Vagina (tissue), 2 donors: ENCODE data around the gene AHNAK2.

Experiments
- POLR2A ChIP-seq, 2 donors: fragments of 450-650 bp; IDR thresholded peaks; one replicate each; pipeline ENCODE4 v1.6.1; 2017; ENCODE audit warnings: antibody characterized with exemption in 2 of 2, mild to moderate bottlenecking in 2 of 2, moderate library complexity in 2 of 2
- TF ChIP-seq, protein P1 (sequence below), 3 experiments: fragments of 450-650 bp in 2 of 3; fragments of 200-600 bp in 1 of 3; sonication (generic) in 1 of 3; IDR thresholded peaks; one replicate each; pipeline ENCODE4 v1.5.1; 2017 to 2019; ENCODE audit warnings: antibody characterized with exemption in 3 of 3, mild to moderate bottlenecking in 2 of 3, moderate library complexity in 2 of 3

DNA sequence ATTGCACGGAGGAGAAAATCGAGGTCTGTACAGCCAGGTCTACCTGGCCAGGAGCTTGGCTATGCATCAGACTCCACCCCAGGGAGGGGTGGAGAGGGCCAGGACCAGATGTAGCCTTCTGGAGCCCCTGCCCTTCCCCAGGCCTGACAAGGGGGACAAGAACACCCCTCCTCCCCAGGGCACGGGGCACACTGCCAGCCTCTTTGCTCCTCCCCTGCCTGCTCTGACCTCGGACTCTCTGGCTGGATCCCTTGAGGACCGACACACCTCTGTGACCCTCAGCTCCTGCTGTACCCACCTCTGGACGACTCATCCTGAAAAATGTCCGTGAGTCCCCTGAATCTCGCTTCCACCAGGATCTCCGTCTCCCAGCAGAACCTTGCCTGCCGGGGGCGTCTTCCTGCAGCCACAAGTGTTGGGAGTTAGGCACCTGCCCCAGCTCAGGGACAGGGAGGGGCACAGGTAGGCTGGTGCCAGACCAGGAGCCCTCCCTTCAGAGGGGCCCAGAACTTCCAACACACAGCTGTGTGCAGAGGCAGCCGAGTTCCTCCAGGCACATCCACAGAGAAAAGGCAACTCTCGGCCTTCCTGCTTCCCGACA is 21.8 kb downstream of the AHNAK2 start:
- TF ChIP-seq, protein P1, sequence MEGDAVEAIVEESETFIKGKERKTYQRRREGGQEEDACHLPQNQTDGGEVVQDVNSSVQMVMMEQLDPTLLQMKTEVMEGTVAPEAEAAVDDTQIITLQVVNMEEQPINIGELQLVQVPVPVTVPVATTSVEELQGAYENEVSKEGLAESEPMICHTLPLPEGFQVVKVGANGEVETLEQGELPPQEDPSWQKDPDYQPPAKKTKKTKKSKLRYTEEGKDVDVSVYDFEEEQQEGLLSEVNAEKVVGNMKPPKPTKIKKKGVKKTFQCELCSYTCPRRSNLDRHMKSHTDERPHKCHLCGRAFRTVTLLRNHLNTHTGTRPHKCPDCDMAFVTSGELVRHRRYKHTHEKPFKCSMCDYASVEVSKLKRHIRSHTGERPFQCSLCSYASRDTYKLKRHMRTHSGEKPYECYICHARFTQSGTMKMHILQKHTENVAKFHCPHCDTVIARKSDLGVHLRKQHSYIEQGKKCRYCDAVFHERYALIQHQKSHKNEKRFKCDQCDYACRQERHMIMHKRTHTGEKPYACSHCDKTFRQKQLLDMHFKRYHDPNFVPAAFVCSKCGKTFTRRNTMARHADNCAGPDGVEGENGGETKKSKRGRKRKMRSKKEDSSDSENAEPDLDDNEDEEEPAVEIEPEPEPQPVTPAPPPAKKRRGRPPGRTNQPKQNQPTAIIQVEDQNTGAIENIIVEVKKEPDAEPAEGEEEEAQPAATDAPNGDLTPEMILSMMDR (IDR thresholded peaks at IDR 0.05) = no peak
- TF ChIP-seq POLR2A (IDR thresholded peaks at IDR 0.05) = no peak
